Measurements from ENCODE around the gene CEPT1.

The CEPT1 gene

GRCh38 chr1:111196213-111196612, 56.2 kb downstream of the CEPT1 start:
- H3K4me3 ChIP-seq (ENCODE audit: low read length): no peak overlapping the region
- no peak overlapping the region for H3K27ac ChIP-seq (ENCODE audit: low read length)

GRCh38 chr1:111197598-111198284, 57.7 kb downstream of the CEPT1 start:
- Histone ChIP-seq H3K4me1 (ENCODE audit: control insufficient read depth, low read depth, low read length) (no peaks in the 10 kb centered on the region), H3K27me3 (ENCODE audit: control insufficient read depth, insufficient read depth, low read length) (no peaks in the 10 kb centered on the region), H3K9me3 (ENCODE audit: control insufficient read depth, low read depth, low read length) (no peaks in the 10 kb centered on the region), H3K27ac (ENCODE audit: low read length) (no peak overlapping the region), H3K4me3 (ENCODE audit: low read length) (no peak overlapping the region), H3K36me3 (ENCODE audit: control insufficient read depth, low read depth, low read length) (no peaks in the 10 kb centered on the region), H3K9ac (ENCODE audit: low read length) (no peak overlapping the region)

More at GRCh38 chr1:111196213-111196612, 56.2 kb downstream of the CEPT1 start:
- Histone ChIP-seq H3K9me3 (ENCODE audit: control insufficient read depth, low read depth, low read length) (no peaks in the 10 kb centered on the region), H3K9ac (ENCODE audit: low read length) (no peak overlapping the region), H3K27me3 (ENCODE audit: control insufficient read depth, insufficient read depth, low read length) (no peaks in the 10 kb centered on the region), H3K4me1 (ENCODE audit: control insufficient read depth, low read depth, low read length) (no peaks in the 10 kb centered on the region), H3K36me3 (ENCODE audit: control insufficient read depth, low read depth, low read length) (no peaks in the 10 kb centered on the region)

GRCh38 chr1:111198836-111199235, 58.8 kb downstream of the CEPT1 start:
- H3K36me3 ChIP-seq (ENCODE audit: control insufficient read depth, low read depth, low read length): no peaks in the 10 kb centered on the region
- no peak overlapping the region for H3K9ac ChIP-seq (ENCODE audit: low read length)
- H3K4me3 ChIP-seq (ENCODE audit: low read length): no peak overlapping the region
- no peaks in the 10 kb centered on the region for H3K9me3 ChIP-seq (ENCODE audit: control insufficient read depth, low read depth, low read length)
- H3K27ac ChIP-seq (ENCODE audit: low read length): no peak overlapping the region
- H3K4me1 ChIP-seq (ENCODE audit: control insufficient read depth, low read depth, low read length): no peaks in the 10 kb centered on the region
- no peaks in the 10 kb centered on the region for H3K27me3 ChIP-seq (ENCODE audit: control insufficient read depth, insufficient read depth, low read length)

DNA sequence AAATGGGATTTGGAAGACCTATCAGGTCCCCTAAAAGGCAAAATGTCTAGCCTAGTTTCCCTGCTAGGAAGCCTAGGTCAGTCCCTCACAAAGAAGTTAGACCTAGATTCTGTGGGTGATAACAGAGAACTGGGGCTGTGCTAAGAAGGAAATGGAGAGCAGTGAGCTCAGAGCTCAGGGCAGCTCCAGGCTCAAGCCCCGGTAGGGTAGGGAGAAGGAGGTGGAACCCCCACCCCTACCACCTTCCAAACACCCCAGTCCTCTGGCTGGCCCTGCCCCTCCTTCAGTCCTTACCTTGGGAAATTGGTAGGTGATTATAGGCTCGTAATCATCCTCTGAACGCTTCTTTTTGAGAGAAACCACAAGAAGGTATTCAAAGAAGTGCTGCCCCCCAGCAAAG, 59.3 kb downstream of the CEPT1 start:
- H3K9ac ChIP-seq (ENCODE audit: low read length): no peak overlapping the region
- H3K4me1 ChIP-seq (ENCODE audit: control insufficient read depth, low read depth, low read length): no peaks in the 10 kb centered on the region
- H3K36me3 ChIP-seq (ENCODE audit: control insufficient read depth, low read depth, low read length): no peaks in the 10 kb centered on the region
- no peak overlapping the region for H3K4me3 ChIP-seq (ENCODE audit: low read length)
- no peaks in the 10 kb centered on the region for H3K9me3 ChIP-seq (ENCODE audit: control insufficient read depth, low read depth, low read length)
- no peaks in the 10 kb centered on the region for H3K27me3 ChIP-seq (ENCODE audit: control insufficient read depth, insufficient read depth, low read length)
- no peak overlapping the region for H3K27ac ChIP-seq (ENCODE audit: low read length)

DNA sequence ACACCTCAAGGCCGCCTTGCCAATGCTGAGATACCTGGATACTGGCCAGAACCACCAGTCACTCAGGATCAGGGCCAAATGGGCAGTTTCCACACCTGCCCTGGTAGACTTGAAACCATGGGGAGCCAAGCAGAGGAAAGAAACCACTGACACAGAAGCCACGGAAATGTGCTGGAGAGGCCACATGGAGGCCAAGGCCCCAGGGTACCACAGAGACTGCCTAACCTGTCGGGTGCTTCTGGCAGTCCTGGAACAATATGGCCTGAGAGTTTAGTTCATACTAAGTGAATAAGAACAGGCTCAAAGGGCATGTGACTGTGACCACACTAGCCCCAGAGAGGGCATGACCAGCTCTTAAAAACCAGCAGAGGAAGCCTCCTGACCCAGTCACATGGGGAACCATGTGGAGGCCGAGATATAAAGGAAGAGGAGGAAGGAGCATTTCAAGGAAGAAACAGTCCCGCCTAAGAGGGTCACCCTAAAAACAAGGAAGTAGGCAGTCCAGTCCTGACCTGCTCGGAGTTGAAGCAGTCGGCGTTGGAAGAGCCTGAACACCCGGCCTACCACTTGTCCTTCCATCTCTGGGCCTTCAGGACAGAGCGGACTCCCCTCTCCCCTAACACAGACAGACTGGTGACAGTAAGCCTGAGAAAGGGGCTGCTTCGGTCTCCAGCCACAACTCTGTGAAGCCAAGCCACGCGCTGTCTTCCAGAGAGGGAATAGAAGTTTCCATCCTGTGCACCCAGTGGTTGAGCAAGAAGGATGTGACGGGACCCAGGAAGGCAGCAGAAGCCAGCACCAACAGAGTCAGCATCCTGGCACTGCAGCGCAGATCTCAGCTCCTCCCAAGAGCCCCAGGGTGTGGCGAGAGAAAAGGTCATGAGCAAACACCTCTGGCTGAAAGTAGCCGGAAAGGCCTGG, 60.1 kb downstream of the CEPT1 start, which contains the start of gene DENND2D:
Gene DENND2D (minus strand): TSS at position 766 of the 921 bp plus-strand sequence. CDS start 187 bp downstream, at position 579.
- H3K36me3 ChIP-seq (ENCODE audit: control insufficient read depth, low read depth, low read length): no peaks in the 10 kb centered on the region
- H3K27ac ChIP-seq (ENCODE audit: low read length): no peak within 1 kb of the TSS
- H3K4me3 ChIP-seq (ENCODE audit: low read length): no peak within 1 kb of the TSS
- no peaks in the 10 kb centered on the region for H3K4me1 ChIP-seq (ENCODE audit: control insufficient read depth, low read depth, low read length)
- H3K27me3 ChIP-seq (ENCODE audit: control insufficient read depth, insufficient read depth, low read length): no peaks in the 10 kb centered on the region
- H3K9me3 ChIP-seq (ENCODE audit: control insufficient read depth, low read depth, low read length): no peaks in the 10 kb centered on the region
- H3K9ac ChIP-seq (ENCODE audit: low read length): no peak within 1 kb of the TSS

DNA sequence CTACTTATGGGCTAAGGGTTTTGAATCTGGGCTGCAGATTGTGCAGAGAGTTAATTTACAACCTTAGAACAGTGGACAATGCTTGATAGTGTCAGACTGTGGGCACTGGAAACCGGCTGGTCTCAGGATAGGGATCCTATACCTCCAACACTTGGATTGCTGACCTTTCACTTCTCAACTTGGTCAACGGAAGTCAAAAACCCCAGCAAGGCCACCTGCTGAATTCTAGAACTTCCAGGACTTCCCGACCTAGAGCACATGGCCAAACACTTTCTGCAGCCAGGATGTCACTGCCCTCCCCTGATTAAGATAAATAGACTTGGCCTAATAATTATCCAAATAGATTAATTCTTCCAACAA, 60.8 kb downstream of the CEPT1 start:
- H3K27me3 ChIP-seq (ENCODE audit: control insufficient read depth, insufficient read depth, low read length): no peaks in the 10 kb centered on the region
- H3K4me3 ChIP-seq (ENCODE audit: low read length): no peak overlapping the region
- H3K9ac ChIP-seq (ENCODE audit: low read length): no peak overlapping the region
- no peaks in the 10 kb centered on the region for H3K36me3 ChIP-seq (ENCODE audit: control insufficient read depth, low read depth, low read length)
- no peaks in the 10 kb centered on the region for H3K4me1 ChIP-seq (ENCODE audit: control insufficient read depth, low read depth, low read length)
- no peak overlapping the region for H3K27ac ChIP-seq (ENCODE audit: low read length)
- no peaks in the 10 kb centered on the region for H3K9me3 ChIP-seq (ENCODE audit: control insufficient read depth, low read depth, low read length)

DNA sequence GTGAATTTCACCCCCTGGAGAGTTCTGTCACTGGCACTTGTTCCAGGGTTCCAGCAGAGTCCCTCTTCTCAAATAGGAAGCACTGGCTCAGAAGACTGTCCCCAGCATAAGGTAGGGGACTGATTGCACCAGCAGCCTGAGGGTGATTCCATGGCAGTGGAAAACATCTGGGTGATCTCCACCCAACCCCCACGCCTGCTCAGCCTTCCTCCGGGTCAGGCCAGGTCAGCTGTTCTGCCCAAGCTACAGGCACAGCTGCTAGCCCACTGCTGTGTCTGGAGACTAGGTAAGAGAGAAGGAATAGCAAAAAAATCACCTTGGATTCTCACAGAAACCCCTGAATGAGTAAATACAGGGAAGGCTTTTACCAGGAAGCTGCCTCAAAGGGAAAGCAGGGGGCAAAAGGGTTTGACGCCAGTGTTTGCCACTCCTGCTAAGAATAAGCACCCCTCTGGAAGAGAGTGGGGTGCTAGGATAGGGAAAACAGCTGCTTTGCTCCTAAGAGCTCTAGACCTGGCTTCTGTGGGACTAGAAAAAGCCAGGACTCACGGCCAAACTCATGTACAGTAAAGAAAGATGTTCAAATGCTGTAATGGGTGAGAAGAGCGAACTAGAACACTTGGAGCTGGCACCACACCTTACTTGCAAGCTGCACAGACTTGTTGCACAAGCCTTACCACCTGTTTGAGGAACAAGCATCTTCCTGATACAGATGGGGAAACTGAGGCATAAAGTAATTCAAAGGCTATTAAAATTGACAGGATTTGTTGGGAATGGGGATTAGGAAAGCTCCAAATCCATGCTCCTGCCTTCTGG, 61.5 kb downstream of the CEPT1 start:
- Histone ChIP-seq H3K9ac (ENCODE audit: low read length) (no peak overlapping the region), H3K9me3 (ENCODE audit: control insufficient read depth, low read depth, low read length) (no peaks in the 10 kb centered on the region), H3K27me3 (ENCODE audit: control insufficient read depth, insufficient read depth, low read length) (no peaks in the 10 kb centered on the region), H3K4me1 (ENCODE audit: control insufficient read depth, low read depth, low read length) (no peaks in the 10 kb centered on the region), H3K36me3 (ENCODE audit: control insufficient read depth, low read depth, low read length) (no peaks in the 10 kb centered on the region), H3K27ac (ENCODE audit: low read length) (no peak overlapping the region), H3K4me3 (ENCODE audit: low read length) (no peak overlapping the region)

DNA sequence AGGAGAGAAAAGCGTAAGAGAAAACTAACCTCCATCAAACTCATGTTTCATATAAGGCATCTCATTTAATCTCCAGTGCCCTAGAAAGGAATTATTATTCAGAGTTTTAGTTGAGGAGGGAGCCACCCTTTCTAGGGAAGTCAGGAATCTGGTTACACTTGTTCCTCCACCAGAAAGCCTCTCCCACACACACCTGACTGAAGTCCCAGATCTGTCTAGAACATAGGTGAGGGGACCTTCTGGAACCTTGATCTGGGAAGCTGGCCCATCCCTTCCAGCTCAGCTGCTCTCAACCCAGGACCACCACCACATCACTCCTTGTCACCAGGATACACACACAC, 62.3 kb downstream of the CEPT1 start:
- Histone ChIP-seq H3K27ac (ENCODE audit: low read length) (no peak overlapping the region), H3K9ac (ENCODE audit: low read length) (no peak overlapping the region), H3K4me1 (ENCODE audit: control insufficient read depth, low read depth, low read length) (no peaks in the 10 kb centered on the region), H3K27me3 (ENCODE audit: control insufficient read depth, insufficient read depth, low read length) (no peaks in the 10 kb centered on the region), H3K36me3 (ENCODE audit: control insufficient read depth, low read depth, low read length) (no peaks in the 10 kb centered on the region), H3K9me3 (ENCODE audit: control insufficient read depth, low read depth, low read length) (no peaks in the 10 kb centered on the region), H3K4me3 (ENCODE audit: low read length) (no peak overlapping the region)

GRCh38 chr1:111202707-111203623, 62.9 kb downstream of the CEPT1 start:
- Histone ChIP-seq H3K4me1 (ENCODE audit: control insufficient read depth, low read depth, low read length) (no peaks in the 10 kb centered on the region), H3K27ac (ENCODE audit: low read length) (no peak overlapping the region), H3K9me3 (ENCODE audit: control insufficient read depth, low read depth, low read length) (no peaks in the 10 kb centered on the region), H3K27me3 (ENCODE audit: control insufficient read depth, insufficient read depth, low read length) (no peaks in the 10 kb centered on the region), H3K4me3 (ENCODE audit: low read length) (no peak overlapping the region), H3K36me3 (ENCODE audit: control insufficient read depth, low read depth, low read length) (no peaks in the 10 kb centered on the region), H3K9ac (ENCODE audit: low read length) (no peak overlapping the region)

DNA sequence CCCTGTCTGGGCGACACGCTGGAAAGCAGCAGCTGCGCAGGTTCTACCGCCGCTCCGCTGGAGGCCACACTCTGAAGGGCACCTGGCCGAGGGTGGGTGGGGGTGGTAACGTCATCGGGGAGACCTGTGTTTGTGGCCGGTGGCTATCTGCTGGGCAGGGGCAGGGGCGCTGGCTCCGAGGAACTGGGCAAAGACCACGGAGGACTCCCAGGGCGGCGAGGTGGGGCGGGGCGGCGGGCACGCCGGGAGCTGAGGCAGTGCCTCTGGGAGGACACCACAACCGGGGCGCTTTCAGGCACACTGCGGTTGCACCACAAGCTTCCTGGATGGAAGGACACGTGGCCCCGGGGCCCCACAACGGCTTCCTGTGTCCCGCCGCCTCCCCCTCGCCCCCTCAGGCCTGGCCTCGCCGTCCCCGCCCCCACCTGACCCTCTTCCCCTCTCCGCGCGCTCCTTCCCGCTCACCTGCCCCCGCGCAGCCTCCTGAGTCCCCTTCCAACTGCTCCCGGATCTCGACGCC, 63.7 kb downstream of the CEPT1 start:
- Histone ChIP-seq H3K27me3 (ENCODE audit: control insufficient read depth, insufficient read depth, low read length) (no peaks in the 10 kb centered on the region), H3K4me1 (ENCODE audit: control insufficient read depth, low read depth, low read length) (no peaks in the 10 kb centered on the region), H3K9ac (ENCODE audit: low read length) (no peak overlapping the region), H3K9me3 (ENCODE audit: control insufficient read depth, low read depth, low read length) (no peaks in the 10 kb centered on the region), H3K4me3 (ENCODE audit: low read length) (no peak overlapping the region), H3K36me3 (ENCODE audit: control insufficient read depth, low read depth, low read length) (no peaks in the 10 kb centered on the region), H3K27ac (ENCODE audit: low read length) (no peak overlapping the region)
